H9 (cell line): ENCODE results near the gene HES4. TPM values are rescaled to one million over a fixed set of nuclear protein-coding genes. Genes with fewer than 3 reads are reported as not detected.
"Not testable (repeated sequence)": the region's sequence is repeated elsewhere in the genome, so short reads cannot be mapped to it uniquely, and the experiment has no call there.

Experiments
- DNase-seq: peaks from one replicate; pipeline ENCODE4 v3.0.0-alpha.2; 2017
- H2AFZ ChIP-seq: one replicate; pipeline ENCODE4 v1.6.1; 2013; ENCODE audit warnings: mild to moderate bottlenecking, low read length, control low read depth, moderate library complexity
- H2AK5ac ChIP-seq: 2 replicates; pipeline ENCODE4 v1.6.1; 2013; ENCODE audit warnings: low read length, control low read depth, mixed read lengths; ENCODE audit not compliant: insufficient read length
- H2BK120ac ChIP-seq: one replicate; pipeline ENCODE4 v1.6.1; 2013; ENCODE audit warnings: low read depth, mild to moderate bottlenecking, low read length, control low read depth, inconsistent platforms; ENCODE audit not compliant: poor library complexity, severe bottlenecking
- H2BK12ac ChIP-seq: 2 replicates; pipeline ENCODE4 v1.6.1; 2013; ENCODE audit warnings: low read length, control low read depth, mixed read lengths, low read depth; ENCODE audit not compliant: insufficient read length
- H2BK15ac ChIP-seq: 2 replicates; pipeline ENCODE4 v1.6.1; 2013; ENCODE audit warnings: low read depth, low read length, control low read depth
- H2BK20ac ChIP-seq: one replicate; pipeline ENCODE4 v1.6.1; 2013; ENCODE audit warnings: low read depth, mild to moderate bottlenecking, low read length, control low read depth, inconsistent platforms; ENCODE audit not compliant: poor library complexity, severe bottlenecking
- H2BK5ac ChIP-seq: 2 replicates; pipeline ENCODE4 v1.6.1; 2013; ENCODE audit warnings: low read length, control low read depth, mixed read lengths; ENCODE audit not compliant: insufficient read length
- H3K14ac ChIP-seq: 2 replicates; pipeline ENCODE4 v1.6.1; 2013; ENCODE audit warnings: low read length, control low read depth; ENCODE audit not compliant: insufficient read depth
- H3K18ac ChIP-seq: 2 replicates; pipeline ENCODE4 v1.6.1; 2013; ENCODE audit warnings: low read depth, mild to moderate bottlenecking, mixed read lengths, low read length, control low read depth; ENCODE audit not compliant: insufficient read length
- H3K23ac ChIP-seq: 2 replicates; pipeline ENCODE4 v1.6.1; 2013; ENCODE audit warnings: low read length, control low read depth, mixed read lengths, low read depth; ENCODE audit not compliant: insufficient read length
- H3K23me2 ChIP-seq: 2 replicates; pipeline ENCODE4 v1.6.1; 2013; ENCODE audit warnings: low read depth, mild to moderate bottlenecking, mixed read lengths, low read length, control low read depth; ENCODE audit not compliant: insufficient read length, poor library complexity, severe bottlenecking
- H3K27ac ChIP-seq: 2 replicates; pipeline ENCODE4 v1.5.1; 2013; ENCODE audit warnings: low read length, control low read depth, mixed read lengths, low read depth; ENCODE audit not compliant: insufficient read length
- H3K27me3 ChIP-seq: 2 replicates; pipeline ENCODE4 v1.6.1; 2013; ENCODE audit warnings: low read length, control low read depth, inconsistent platforms; ENCODE audit not compliant: insufficient read depth
- H3K4ac ChIP-seq: 2 replicates; pipeline ENCODE4 v1.6.1; 2013; ENCODE audit warnings: low read depth, mild to moderate bottlenecking, control low read depth, inconsistent platforms, low read length, moderate library complexity
- H3K4me1 ChIP-seq: 2 replicates; pipeline ENCODE4 v1.6.1; 2013; ENCODE audit warnings: low read length, control low read depth, inconsistent platforms; ENCODE audit not compliant: insufficient read depth
- H3K4me2 ChIP-seq: 2 replicates; pipeline ENCODE4 v1.6.1; 2013; ENCODE audit warnings: low read length, control low read depth, mixed read lengths; ENCODE audit not compliant: insufficient read length, insufficient read depth
- H3K56ac ChIP-seq: 2 replicates; pipeline ENCODE4 v1.6.1; 2013; ENCODE audit warnings: low read depth, mild to moderate bottlenecking, mixed read lengths, low read length, control low read depth; ENCODE audit not compliant: insufficient read length
- H3K79me1 ChIP-seq: 2 replicates; pipeline ENCODE4 v1.6.1; 2013; ENCODE audit warnings: low read depth, mild to moderate bottlenecking, moderate library complexity, low read length, control low read depth, inconsistent platforms; ENCODE audit not compliant: insufficient read depth, poor library complexity, severe bottlenecking
- H3K79me2 ChIP-seq: 2 replicates; pipeline ENCODE4 v1.6.1; 2013; ENCODE audit warnings: low read length, control low read depth, inconsistent platforms; ENCODE audit not compliant: insufficient read depth
- H3K9ac ChIP-seq: 2 replicates; pipeline ENCODE4 v1.6.1; 2013; ENCODE audit warnings: low read length, control low read depth, mixed read lengths; ENCODE audit not compliant: insufficient read length; ENCODE audit errors: extremely low read depth
- H3K9me3 ChIP-seq: one replicate; pipeline ENCODE4 v1.6.1; 2013; ENCODE audit warnings: low read depth, low read length, inconsistent platforms; ENCODE audit not compliant: control insufficient read depth
- H3T11ph ChIP-seq: one replicate; pipeline ENCODE4 v1.6.1; 2013; ENCODE audit warnings: mild to moderate bottlenecking, low read length, control low read depth, inconsistent platforms
- H4K20me1 ChIP-seq: one replicate; pipeline ENCODE4 v1.6.1; 2013; ENCODE audit not compliant: control insufficient read depth, insufficient read length, insufficient read depth
- H4K5ac ChIP-seq: 2 replicates; pipeline ENCODE4 v1.6.1; 2013; ENCODE audit warnings: low read depth, mild to moderate bottlenecking, mixed read lengths, low read length, control low read depth; ENCODE audit not compliant: insufficient read length
- H4K8ac ChIP-seq: replicated peaks from 2 replicates; pipeline ENCODE4 v1.6.1; 2013; ENCODE audit warnings: low read length, control low read depth, mixed read lengths, low read depth; ENCODE audit not compliant: insufficient read length
- H4K91ac ChIP-seq: 2 replicates; pipeline ENCODE4 v1.6.1; 2013; ENCODE audit warnings: low read depth, mild to moderate bottlenecking, moderate library complexity, mixed read lengths, low read length, control low read depth; ENCODE audit not compliant: insufficient read length
- H3K27ac Mint-ChIP-seq, 3 experiments: 2 replicates in 2 of 3; 3 replicates in 1 of 3; pipeline ENCODE4 v1.8.0; 2020 to 2021; ENCODE audit warnings: mixed read lengths in 3 of 3, mild to moderate bottlenecking in 1 of 3, moderate library complexity in 1 of 3
- H3K27me3 Mint-ChIP-seq: 2 replicates; pipeline ENCODE4 v1.8.0; 2021; ENCODE audit warnings: low read depth, mild to moderate bottlenecking, moderate library complexity, mixed read lengths
- H3K36me3 Mint-ChIP-seq, 3 experiments: 2 replicates in 2 of 3; 3 replicates in 1 of 3; pipeline ENCODE4 v1.8.0; 2020 to 2021; ENCODE audit warnings: low read depth in 3 of 3, mixed read lengths in 3 of 3; ENCODE audit not compliant: insufficient read depth in 1 of 3
- H3K4me1 Mint-ChIP-seq, 2 experiments: 2 replicates each; pipeline ENCODE4 v1.8.0; 2020; ENCODE audit warnings: mixed read lengths in 2 of 2
- H3K4me3 Mint-ChIP-seq, 2 experiments: 2 replicates in 1 of 2; 3 replicates in 1 of 2; pipeline ENCODE4 v1.8.0; 2020 to 2021; ENCODE audit warnings: mild to moderate bottlenecking in 2 of 2, mixed read lengths in 2 of 2, moderate library complexity in 1 of 2
- H3K9me3 Mint-ChIP-seq, 2 experiments: 2 replicates in 1 of 2; 3 replicates in 1 of 2; pipeline ENCODE4 v1.8.0; 2020; ENCODE audit warnings: mild to moderate bottlenecking in 2 of 2, mixed read lengths in 2 of 2, moderate library complexity in 1 of 2
- CTCF ChIP-seq: fragments of 200-600 bp; sonication (generic); conservative IDR thresholded peaks from 3 replicates; pipeline ENCODE4 v1.8.0; 2021; ENCODE audit warnings: antibody characterized with exemption, mild to moderate bottlenecking
- WGBS: extraction: QIAGEN DNeasy Blood & Tissue Kit; methylation state at CpG from one replicate; pipeline ENCODE4 v1.1.7; 2013; ENCODE audit warnings: missing lambda C conversion rate, low lambda C conversion rate, mixed read lengths; ENCODE audit not compliant: insufficient read length; ENCODE audit errors: extremely low coverage; 5-methylcytosine and 5-hydroxymethylcytosine counted together
- total RNA-seq: library from RNA; stranded (reverse); gene quantifications from 2 replicates; pipeline ENCODE4 v1.2.1, GENCODE V29; 2021

The HES4 gene
- total RNA-seq, 1 experiment from 2014 or later = 4.0 TPM

- Histone ChIP-seq H4K5ac (no peak overlapping the region), H3K56ac (no peak overlapping the region), H4K20me1 (peaks cover 3% of the 10 kb centered on the region), H3K23me2 (peaks cover 7% of the 10 kb centered on the region), H2BK15ac (no peak overlapping the region), H3K9ac (no peak overlapping the region), H2AK5ac (no peak overlapping the region), H3K27me3 (no peaks in the 10 kb centered on the region), H3K18ac (no peak overlapping the region), H2AFZ (no peak overlapping the region), H2BK20ac (no peak overlapping the region), H3K4ac (no peak overlapping the region), H2BK5ac (no peak overlapping the region), H2BK12ac (no peak overlapping the region), H3K27ac (no peak overlapping the region), H4K8ac (no peak overlapping the region), H4K91ac (no peak overlapping the region), H2BK120ac (no peak overlapping the region), H3K79me1 (peaks cover 4% of the 10 kb centered on the region), H3K4me2 (no peak overlapping the region), H3K9me3 (no peaks in the 10 kb centered on the region), H3K79me2 (peaks cover 2% of the 10 kb centered on the region; the same call in 1 of the 2 replicates), H3T11ph (no peak overlapping the region), H3K14ac (no peak overlapping the region; the same call in 1 of the 2 replicates), H3K4me1 (peaks cover 4% of the 10 kb centered on the region; the same call in 1 of the 2 replicates), H3K23ac (no peak overlapping the region)
- no peaks in the 10 kb centered on the region; a peak in 1 of 5 replicates for H3K9me3 Mint-ChIP-seq
- H3K36me3 Mint-ChIP-seq = peaks cover 3 to 15% (median 10%) of the 10 kb centered on the region in 3 experiments; a peak in 6 of 7 replicates
- H3K4me3 Mint-ChIP-seq = peak overlapping the region; percentile 19 to 71; a peak in 3 of 5 replicates
- peaks cover 20 to 41% of the 10 kb centered on the region in 2 experiments for H3K4me1 Mint-ChIP-seq
- TF ChIP-seq CTCF = peak; percentile 53
- no peak overlapping the region for H3K27ac Mint-ChIP-seq
- no CpG with 5 or more reads among the region's 91 CpGs for WGBS
- peaks cover 8% of the 10 kb centered on the region for H3K27me3 Mint-ChIP-seq
- DNase-seq = peak; percentile 79
These were observed 19.5 kb upstream of the HES4 start for GRCh38 chr1:1019122-1019999.

GRCh38 chr1:1018321-1018685, 18.4 kb upstream of the HES4 start:
- not testable (repeated sequence) for H2BK5ac ChIP-seq, H3K4me2 ChIP-seq, H3K4me3 Mint-ChIP-seq, H3K27me3 Mint-ChIP-seq, H3K27me3 ChIP-seq, H2BK12ac ChIP-seq, H2BK120ac ChIP-seq, H3K9me3 ChIP-seq, H4K8ac ChIP-seq, H3K79me2 ChIP-seq, H2BK20ac ChIP-seq, H3K9me3 Mint-ChIP-seq, H3K9ac ChIP-seq, H3K27ac ChIP-seq, H3K4ac ChIP-seq, H2AK5ac ChIP-seq, H4K5ac ChIP-seq, H2BK15ac ChIP-seq, H4K91ac ChIP-seq, H3K14ac ChIP-seq, H3K23ac ChIP-seq, H3K18ac ChIP-seq, H3K79me1 ChIP-seq, H3K27ac Mint-ChIP-seq, H3K4me1 ChIP-seq, H2AFZ ChIP-seq, H4K20me1 ChIP-seq, H3K56ac ChIP-seq, H3T11ph ChIP-seq
- Mint-ChIP-seq H3K36me3 (peaks cover 3 to 15% (median 8%) of the 10 kb centered on the region in 3 experiments), H3K4me1 (peaks cover 26 to 44% of the 10 kb centered on the region in 2 experiments)
- DNase-seq = peak; percentile 26
- no CpG with 5 or more reads among the region's 26 CpGs for WGBS
- peaks cover 14% of the 10 kb centered on the region for H3K23me2 ChIP-seq
